GM12878 (cell line): ENCODE results near the gene TRAPPC2. TPM values are rescaled to one million over a fixed set of nuclear protein-coding genes. Genes with fewer than 3 reads are reported as not detected.

Experiments
- BCL11A ChIP-seq: IDR thresholded peaks from 2 replicates; pipeline ENCODE4 v1.6.1; 2011; ENCODE audit warnings: low read depth, low read length
- EED ChIP-seq: sonication (generic); IDR thresholded peaks from 2 replicates; pipeline ENCODE4 v1.6.1; 2016; ENCODE audit warnings: antibody characterized with exemption, low read depth
- FOS ChIP-seq: IDR thresholded peaks from 3 replicates; pipeline ENCODE4 v1.6.1; 2011; ENCODE audit warnings: borderline replicate concordance; ENCODE audit not compliant: insufficient read length; ENCODE audit errors: extremely low read depth
- FOXM1 ChIP-seq: IDR thresholded peaks from 2 replicates; pipeline ENCODE4 v1.6.1; 2012; ENCODE audit warnings: low read depth, mild to moderate bottlenecking, inconsistent platforms, low read length, moderate library complexity
- KAT2A ChIP-seq: conservative IDR thresholded peaks from 2 replicates; pipeline ENCODE4 v1.6.1; 2011; ENCODE audit warnings: low read depth, low read length; ENCODE audit not compliant: control insufficient read depth
- MEF2B ChIP-seq: fragments of 450-650 bp; IDR thresholded peaks from 2 replicates; pipeline ENCODE4 v1.6.1; 2018; ENCODE audit warnings: mild to moderate bottlenecking, moderate library complexity; ENCODE audit not compliant: partially characterized antibody, poor library complexity, severe bottlenecking
- PML ChIP-seq: IDR thresholded peaks from 2 replicates; pipeline ENCODE4 v1.6.1; 2012; ENCODE audit warnings: low read length, inconsistent platforms
- POLR2A ChIP-seq: IDR thresholded peaks from 2 replicates; pipeline ENCODE4 v1.6.1; 2011; ENCODE audit warnings: low read depth, mild to moderate bottlenecking, low read length
- POLR2AphosphoS5 ChIP-seq: IDR thresholded peaks from 2 replicates; pipeline ENCODE4 v1.6.1; 2011; ENCODE audit warnings: mild to moderate bottlenecking, low read length, inconsistent platforms
- POU2F2 ChIP-seq: IDR thresholded peaks from 3 replicates; pipeline ENCODE4 v1.6.1; 2011; ENCODE audit warnings: low read depth, mild to moderate bottlenecking, low read length, borderline replicate concordance
- RAD51 ChIP-seq: fragments of 450-650 bp; IDR thresholded peaks from 2 replicates; pipeline ENCODE4 v1.6.1; 2016; ENCODE audit warnings: moderate library complexity, mild to moderate bottlenecking, inconsistent platforms
- RBBP5 ChIP-seq: fragments of 200-600 bp; sonication (generic); conservative IDR thresholded peaks from 2 replicates; pipeline ENCODE4 v1.6.1; 2016
- RFX5 ChIP-seq: IDR thresholded peaks from 2 replicates; pipeline ENCODE4 v1.6.1; 2011; ENCODE audit warnings: low read depth, low read length, improper control_type of control experiment
- SMAD5 ChIP-seq: IDR thresholded peaks from 2 replicates; pipeline ENCODE4 v1.6.1; 2016; ENCODE audit warnings: antibody characterized with exemption, low read depth
- SP1 ChIP-seq: IDR thresholded peaks from one replicate; pipeline ENCODE4 v1.6.1; 2011; ENCODE audit warnings: low read depth, low read length
- STAT1 ChIP-seq: fragments of 450-650 bp; conservative IDR thresholded peaks from 2 replicates; pipeline ENCODE4 v1.6.1; 2014; ENCODE audit warnings: antibody characterized with exemption, mild to moderate bottlenecking
- TCF3 ChIP-seq: IDR thresholded peaks from 2 replicates; pipeline ENCODE4 v1.6.1; 2012; ENCODE audit warnings: low read depth, mild to moderate bottlenecking, low read length, borderline replicate concordance; ENCODE audit not compliant: insufficient read depth
- WRNIP1 ChIP-seq: IDR thresholded peaks from 2 replicates; pipeline ENCODE4 v1.6.1; 2011; ENCODE audit warnings: low read depth, low read length, improper control_type of control experiment, borderline replicate concordance
- ZBED1 ChIP-seq: IDR thresholded peaks from 2 replicates; pipeline ENCODE4 v1.6.1; 2016; ENCODE audit warnings: borderline replicate concordance
- ZNF622 ChIP-seq: fragments of 450-650 bp; IDR thresholded peaks from 2 replicates; pipeline ENCODE4 v1.6.1; 2017; ENCODE audit warnings: mild to moderate bottlenecking, inconsistent platforms
- ZSCAN29 ChIP-seq: fragments of 450-650 bp; IDR thresholded peaks from 2 replicates; pipeline ENCODE4 v1.6.1; 2017; ENCODE audit warnings: mild to moderate bottlenecking, moderate library complexity
- polyA plus RNA-seq, 11 experiments: library from polyadenylated mRNA; depleted of rRNA in 4 of 11; unstranded in 6 of 11; stranded (reverse) in 5 of 11; fragments of >200 nt; fragmentation: Nextera tagmentation in 4 of 11; fragmentation: Illumina TruSeq in 1 of 11; extraction: Ambion mirVana in 4 of 11; extraction: Trizol in 1 of 11; gene quantifications; 1 replicate in 1 of 11; 2 replicates in 10 of 11; pipeline versions ENCODE4 v1.2.1 to v1.2.3, GENCODE V29; 2011 to 2016; ENCODE audit warnings: inconsistent platforms in 2 of 11, missing spikeins in 2 of 11, low read depth in 1 of 11
- total RNA-seq, 4 experiments: library from RNA; depleted of rRNA in 3 of 4; stranded (reverse); fragments of >200 nt in 3 of 4; fragmentation: Illumina TruSeq in 1 of 4; extraction: Trizol in 1 of 4; gene quantifications; 2 replicates each; pipeline versions ENCODE4 v1.2.1 to v1.2.3, GENCODE V29; 2013 to 2021
- TF ChIP-seq, protein P1 (sequence below): fragments of 450-650 bp; IDR thresholded peaks from 2 replicates; pipeline ENCODE4 v1.6.1; 2017; ENCODE audit warnings: mild to moderate bottlenecking, low read depth, inconsistent platforms; ENCODE audit not compliant: poor library complexity, severe bottlenecking
- TF ChIP-seq, protein P2 (sequence below): IDR thresholded peaks from 2 replicates; pipeline ENCODE4 v1.6.1; 2012; ENCODE audit warnings: low read depth, low read length, improper control_type of control experiment
- TF ChIP-seq, protein P3 (sequence below): fragments of 450-650 bp; IDR thresholded peaks from 2 replicates; pipeline ENCODE4 v1.6.1; 2017; ENCODE audit warnings: mild to moderate bottlenecking
- TF ChIP-seq, protein P4 (sequence below): IDR thresholded peaks from 2 replicates; pipeline ENCODE4 v1.6.1; 2011; ENCODE audit warnings: mild to moderate bottlenecking, low read depth, low read length, moderate library complexity; ENCODE audit not compliant: insufficient replicate concordance

Gene TRAPPC2
- total and polyA plus RNA-seq, 10 of the 15 experiments (the other 5 are each of a cell fraction or from before 2014, with no cell fraction given) = 12.4 to 28.4 (median 21.3) TPM

DNA sequence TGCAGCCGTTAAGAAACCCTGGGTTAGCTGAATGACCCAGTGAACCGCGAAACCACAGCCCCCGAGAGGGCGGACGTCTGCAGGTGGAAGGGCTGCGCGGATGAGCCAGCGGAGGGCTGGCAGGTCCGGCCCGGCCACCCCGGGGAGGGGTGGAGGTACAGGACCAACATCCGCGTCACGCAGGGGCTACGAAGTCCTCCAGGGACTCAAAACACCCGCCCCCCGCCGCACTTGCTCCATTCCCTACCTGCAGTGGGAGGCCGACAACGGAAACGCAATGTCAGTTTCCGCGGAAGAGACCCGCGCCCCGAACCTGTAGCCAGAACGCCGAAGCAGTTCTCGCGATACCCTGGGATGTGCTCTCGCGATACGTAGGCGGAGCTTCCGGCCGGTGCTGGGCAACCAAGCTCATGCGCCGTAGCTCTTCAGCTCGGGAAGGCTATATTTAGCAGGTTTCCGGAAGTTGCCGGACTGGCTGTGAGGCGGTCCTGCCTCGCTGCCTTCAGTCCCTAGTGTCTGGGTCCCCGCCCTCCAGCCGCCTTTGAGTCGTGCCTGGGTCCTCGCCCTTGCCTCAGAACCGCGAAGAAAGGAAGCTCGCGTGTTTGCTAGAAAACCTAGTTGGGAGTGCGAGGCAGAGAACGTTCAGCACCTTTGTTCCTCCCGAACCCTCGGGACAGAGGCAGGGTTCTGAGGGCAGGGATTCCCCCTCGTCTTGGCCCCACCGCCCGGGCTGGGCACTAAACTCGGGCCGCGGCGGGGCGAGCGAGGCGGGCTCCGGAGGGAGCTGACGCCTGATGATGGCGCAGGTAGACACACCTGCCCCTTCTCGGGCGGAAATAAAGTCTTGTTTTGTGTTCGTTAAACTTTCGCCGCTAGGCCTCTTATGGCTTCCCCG, at the start of gene TRAPPC2, which contains the start of gene OFD1 (continued):
- TF ChIP-seq, protein P1, sequence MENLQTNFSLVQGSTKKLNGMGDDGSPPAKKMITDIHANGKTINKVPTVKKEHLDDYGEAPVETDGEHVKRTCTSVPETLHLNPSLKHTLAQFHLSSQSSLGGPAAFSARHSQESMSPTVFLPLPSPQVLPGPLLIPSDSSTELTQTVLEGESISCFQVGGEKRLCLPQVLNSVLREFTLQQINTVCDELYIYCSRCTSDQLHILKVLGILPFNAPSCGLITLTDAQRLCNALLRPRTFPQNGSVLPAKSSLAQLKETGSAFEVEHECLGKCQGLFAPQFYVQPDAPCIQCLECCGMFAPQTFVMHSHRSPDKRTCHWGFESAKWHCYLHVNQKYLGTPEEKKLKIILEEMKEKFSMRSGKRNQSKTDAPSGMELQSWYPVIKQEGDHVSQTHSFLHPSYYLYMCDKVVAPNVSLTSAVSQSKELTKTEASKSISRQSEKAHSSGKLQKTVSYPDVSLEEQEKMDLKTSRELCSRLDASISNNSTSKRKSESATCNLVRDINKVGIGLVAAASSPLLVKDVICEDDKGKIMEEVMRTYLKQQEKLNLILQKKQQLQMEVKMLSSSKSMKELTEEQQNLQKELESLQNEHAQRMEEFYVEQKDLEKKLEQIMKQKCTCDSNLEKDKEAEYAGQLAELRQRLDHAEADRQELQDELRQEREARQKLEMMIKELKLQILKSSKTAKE = peak; percentile 50
- TF ChIP-seq, protein P2, sequence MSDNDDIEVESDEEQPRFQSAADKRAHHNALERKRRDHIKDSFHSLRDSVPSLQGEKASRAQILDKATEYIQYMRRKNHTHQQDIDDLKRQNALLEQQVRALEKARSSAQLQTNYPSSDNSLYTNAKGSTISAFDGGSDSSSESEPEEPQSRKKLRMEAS = peak; percentile 16; the same call in 1 of the 2 replicates
- TF ChIP-seq EED (no peak), RBBP5 (no peak), POU2F2 (peak; percentile 36; the same call in 1 of the 3 replicates), TCF3 (no peak), SMAD5 (peak; percentile 42; the same call in 1 of the 2 replicates), MEF2B (peak; percentile 88), POLR2AphosphoS5 (peak; percentile 93), BCL11A (no peak), ZSCAN29 (0 out of 2 replicates have a peak, but pooled peaks have one; percentile 33), FOXM1 (0 out of 2 replicates have a peak, but pooled peaks have one; percentile 26), ZBED1 (peak; percentile 67; the same call in 1 of the 2 replicates), PML (no peak; the same call in 1 of the 2 replicates), FOS (no peak), ZNF622 (no peak), POLR2A (peak; percentile 87), WRNIP1 (no peak), KAT2A (no peak), STAT1 (0 out of 2 replicates have a peak, but pooled peaks have one; percentile 75), RAD51 (no peak), SP1 (peak; percentile 4), RFX5 (0 out of 2 replicates have a peak, but pooled peaks have one; percentile 32)
- TF ChIP-seq, protein P3, sequence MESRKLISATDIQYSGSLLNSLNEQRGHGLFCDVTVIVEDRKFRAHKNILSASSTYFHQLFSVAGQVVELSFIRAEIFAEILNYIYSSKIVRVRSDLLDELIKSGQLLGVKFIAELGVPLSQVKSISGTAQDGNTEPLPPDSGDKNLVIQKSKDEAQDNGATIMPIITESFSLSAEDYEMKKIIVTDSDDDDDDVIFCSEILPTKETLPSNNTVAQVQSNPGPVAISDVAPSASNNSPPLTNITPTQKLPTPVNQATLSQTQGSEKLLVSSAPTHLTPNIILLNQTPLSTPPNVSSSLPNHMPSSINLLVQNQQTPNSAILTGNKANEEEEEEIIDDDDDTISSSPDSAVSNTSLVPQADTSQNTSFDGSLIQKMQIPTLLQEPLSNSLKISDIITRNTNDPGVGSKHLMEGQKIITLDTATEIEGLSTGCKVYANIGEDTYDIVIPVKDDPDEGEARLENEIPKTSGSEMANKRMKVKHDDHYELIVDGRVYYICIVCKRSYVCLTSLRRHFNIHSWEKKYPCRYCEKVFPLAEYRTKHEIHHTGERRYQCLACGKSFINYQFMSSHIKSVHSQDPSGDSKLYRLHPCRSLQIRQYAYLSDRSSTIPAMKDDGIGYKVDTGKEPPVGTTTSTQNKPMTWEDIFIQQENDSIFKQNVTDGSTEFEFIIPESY = no peak
- TF ChIP-seq, protein P4, sequence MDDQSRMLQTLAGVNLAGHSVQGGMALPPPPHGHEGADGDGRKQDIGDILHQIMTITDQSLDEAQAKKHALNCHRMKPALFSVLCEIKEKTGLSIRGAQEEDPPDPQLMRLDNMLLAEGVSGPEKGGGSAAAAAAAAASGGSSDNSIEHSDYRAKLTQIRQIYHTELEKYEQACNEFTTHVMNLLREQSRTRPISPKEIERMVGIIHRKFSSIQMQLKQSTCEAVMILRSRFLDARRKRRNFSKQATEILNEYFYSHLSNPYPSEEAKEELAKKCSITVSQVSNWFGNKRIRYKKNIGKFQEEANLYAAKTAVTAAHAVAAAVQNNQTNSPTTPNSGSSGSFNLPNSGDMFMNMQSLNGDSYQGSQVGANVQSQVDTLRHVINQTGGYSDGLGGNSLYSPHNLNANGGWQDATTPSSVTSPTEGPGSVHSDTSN = no peak
